HEK293 (cell line): Measurements from ENCODE around the gene UGT2A3.
"Not testable (repeated sequence)": the region's sequence is repeated elsewhere in the genome, so short reads cannot be mapped to it uniquely, and the experiment has no call there.

Source experiments
- CTCF ChIA-PET: fragments of 350-600 bp; formaldehyde crosslinking; extraction: SDS; loops from one replicate; lab custom pipeline; 2021; ENCODE audit warnings: antibody characterized with exemption; lab: Yijun Ruan, JAX
- POLR2A ChIA-PET: fragments of 300-600 bp; formaldehyde crosslinking; extraction: SDS; loops from one replicate; lab custom pipeline; 2020; ENCODE audit warnings: antibody characterized with exemption, inconsistent platforms; lab: Yijun Ruan, JAX
- H3K27ac ChIP-seq: fragments of 200-500 bp; sonication (Bioruptor generic); 2 replicates; pipeline ENCODE4 v1.5.1; 2014; ENCODE audit warnings: low read depth, low read length, control low read depth, inconsistent platforms; ENCODE audit errors: extremely low read depth
- H3K36me3 ChIP-seq, 2 experiments: fragments of 200-500 bp in 1 of 2; sonication (Bioruptor generic) in 1 of 2; 1 replicate in 1 of 2; 2 replicates in 1 of 2; pipeline ENCODE4 v1.5.1; 2014 to 2017; ENCODE audit warnings: inconsistent platforms in 2 of 2, low read length in 2 of 2; ENCODE audit not compliant: control insufficient read depth in 2 of 2, insufficient read depth in 1 of 2
- H3K4me1 ChIP-seq: fragments of 200-500 bp; sonication (Bioruptor generic); 2 replicates; pipeline ENCODE4 v1.5.1; 2014; ENCODE audit warnings: mild to moderate bottlenecking, low read length, inconsistent platforms; ENCODE audit not compliant: control insufficient read depth, insufficient read depth
- H3K4me3 ChIP-seq: 2 replicates; pipeline ENCODE4 v1.5.1; 2011; ENCODE audit warnings: low read depth, mild to moderate bottlenecking, control low read depth, low read length, moderate library complexity
- H3K9me3 ChIP-seq: fragments of 200-500 bp; sonication (Bioruptor generic); 2 replicates; pipeline ENCODE4 v1.5.1; 2014; ENCODE audit warnings: low read depth, low read length, inconsistent platforms; ENCODE audit not compliant: control insufficient read depth, insufficient read depth
- BCL11A ChIP-seq: fragments of 450-650 bp; formaldehyde crosslinking; IDR thresholded peaks from 2 replicates; pipeline ENCODE4 v1.5.1; 2016; ENCODE audit warnings: low read depth, missing biosample characterization, missing genetic modification characterization
- EGR2 ChIP-seq: fragments of 450-650 bp; formaldehyde crosslinking; IDR thresholded peaks from 2 replicates; pipeline ENCODE4 v1.5.1; 2016; ENCODE audit warnings: low read depth, missing biosample characterization, missing genetic modification characterization
- GLI2 ChIP-seq: fragments of 450-650 bp; formaldehyde crosslinking; IDR thresholded peaks from 2 replicates; pipeline ENCODE4; 2017; ENCODE audit warnings: missing biosample characterization, missing genetic modification characterization, low read depth, borderline replicate concordance
- KLF16 ChIP-seq: fragments of 450-650 bp; formaldehyde crosslinking; IDR thresholded peaks from 2 replicates; pipeline ENCODE4 v1.5.1; 2017; ENCODE audit warnings: missing biosample characterization, missing genetic modification characterization
- MYNN ChIP-seq: fragments of 450-650 bp; formaldehyde crosslinking; IDR thresholded peaks from 2 replicates; pipeline ENCODE4 v1.5.1; 2016; ENCODE audit warnings: missing biosample characterization, missing genetic modification characterization, borderline replicate concordance
- REPIN1 ChIP-seq: fragments of 450-650 bp; formaldehyde crosslinking; IDR thresholded peaks from 2 replicates; pipeline ENCODE4 v1.5.1; 2017; ENCODE audit warnings: missing biosample characterization, missing genetic modification characterization, low read depth
- ZBTB17 ChIP-seq: fragments of 450-650 bp; formaldehyde crosslinking; IDR thresholded peaks from 2 replicates; pipeline ENCODE4 v1.5.1; 2016; ENCODE audit warnings: missing biosample characterization, missing genetic modification characterization
- ZBTB20 ChIP-seq: fragments of 450-650 bp; formaldehyde crosslinking; IDR thresholded peaks from 2 replicates; pipeline ENCODE4 v1.5.1; 2016; ENCODE audit warnings: missing biosample characterization, missing genetic modification characterization
- ZBTB21 ChIP-seq: fragments of 450-650 bp; formaldehyde crosslinking; IDR thresholded peaks from 2 replicates; pipeline ENCODE4 v1.5.1; 2017; ENCODE audit warnings: missing biosample characterization, missing genetic modification characterization
- ZBTB6 ChIP-seq: fragments of 450-650 bp; formaldehyde crosslinking; IDR thresholded peaks from 2 replicates; pipeline ENCODE4 v1.5.1; 2017; ENCODE audit warnings: missing biosample characterization, missing genetic modification characterization
- ZFHX2 ChIP-seq: fragments of 450-650 bp; formaldehyde crosslinking; conservative IDR thresholded peaks from 2 replicates; pipeline ENCODE4 v1.5.1; 2016; ENCODE audit warnings: missing biosample characterization, missing genetic modification characterization
- ZNF16 ChIP-seq: fragments of 450-650 bp; formaldehyde crosslinking; IDR thresholded peaks from 2 replicates; pipeline ENCODE4 v1.5.1; 2016; ENCODE audit warnings: low read depth, missing biosample characterization, missing genetic modification characterization
- ZNF175 ChIP-seq: fragments of 450-650 bp; formaldehyde crosslinking; IDR thresholded peaks from 2 replicates; pipeline ENCODE4 v1.5.1; 2016; ENCODE audit warnings: missing biosample characterization, missing genetic modification characterization
- ZNF23 ChIP-seq: fragments of 450-650 bp; formaldehyde crosslinking; IDR thresholded peaks from 2 replicates; pipeline ENCODE4 v1.5.1; 2016; ENCODE audit warnings: missing biosample characterization, missing genetic modification characterization, borderline replicate concordance
- ZNF24 ChIP-seq: fragments of 450-650 bp; formaldehyde crosslinking; IDR thresholded peaks from 2 replicates; pipeline ENCODE4 v1.5.1; 2016; ENCODE audit warnings: missing biosample characterization, missing genetic modification characterization
- ZNF248 ChIP-seq: fragments of 450-650 bp; formaldehyde crosslinking; IDR thresholded peaks from 2 replicates; pipeline ENCODE4 v1.5.1; 2017; ENCODE audit warnings: missing biosample characterization, missing genetic modification characterization
- ZNF280C ChIP-seq: fragments of 450-650 bp; formaldehyde crosslinking; IDR thresholded peaks from 2 replicates; pipeline ENCODE4 v1.5.1; 2016; ENCODE audit warnings: missing biosample characterization, missing genetic modification characterization
- ZNF558 ChIP-seq: fragments of 450-650 bp; formaldehyde crosslinking; IDR thresholded peaks from 2 replicates; pipeline ENCODE4 v1.5.1; 2016; ENCODE audit warnings: missing biosample characterization, missing genetic modification characterization
- ZNF596 ChIP-seq: fragments of 450-650 bp; IDR thresholded peaks from 2 replicates; pipeline ENCODE4 v1.5.0; 2018; ENCODE audit warnings: missing biosample characterization, mild to moderate bottlenecking, missing genetic modification characterization, moderate library complexity
- ZNF664 ChIP-seq: fragments of 450-650 bp; formaldehyde crosslinking; IDR thresholded peaks from 2 replicates; pipeline ENCODE4 v1.5.1; 2016; ENCODE audit warnings: missing biosample characterization, missing genetic modification characterization
- ZNF747 ChIP-seq: fragments of 450-650 bp; formaldehyde crosslinking; IDR thresholded peaks from 2 replicates; pipeline ENCODE4 v1.5.1; 2016; ENCODE audit warnings: missing biosample characterization, missing genetic modification characterization
- ZSCAN18 ChIP-seq: fragments of 450-650 bp; formaldehyde crosslinking; IDR thresholded peaks from 2 replicates; pipeline ENCODE4 v1.5.1; 2016; ENCODE audit warnings: missing biosample characterization, missing genetic modification characterization
- ZSCAN23 ChIP-seq: fragments of 450-650 bp; formaldehyde crosslinking; IDR thresholded peaks from 2 replicates; pipeline ENCODE4 v1.5.1; 2016; ENCODE audit warnings: missing biosample characterization, missing genetic modification characterization
- ZSCAN5A ChIP-seq: fragments of 450-650 bp; formaldehyde crosslinking; IDR thresholded peaks from 2 replicates; pipeline ENCODE4 v1.5.1; 2016; ENCODE audit warnings: missing biosample characterization, missing genetic modification characterization

The UGT2A3 gene

GRCh38 chr4:68960294-68961163, 8.9 kb upstream of the UGT2A3 start:
- ChIA-PET POLR2A (no interaction called here), CTCF (no interaction called here)
- TF ChIP-seq ZNF664 (tag by site-specific recombination): no peak
- TF ChIP-seq GLI2 (tag by site-specific recombination): no peak
- no peak for TF ChIP-seq ZNF16 (tag by site-specific recombination)
- no peak for TF ChIP-seq ZBTB20 (tag by site-specific recombination)
- TF ChIP-seq ZSCAN5A (tag by site-specific recombination): no peak
- no peak for TF ChIP-seq ZBTB6 (tag by site-specific recombination)
- no peak for TF ChIP-seq ZBTB21 (tag by site-specific recombination)
- no peaks in the 10 kb centered on the region for H3K9me3 ChIP-seq
- H3K4me3 ChIP-seq: no peak overlapping the region
- no peak overlapping the region for H3K27ac ChIP-seq
- no peaks in the 10 kb centered on the region for H3K4me1 ChIP-seq
- H3K36me3 ChIP-seq: no peaks in the 10 kb centered on the region

GRCh38 chr4:68959085-68959484, 7.5 kb upstream of the UGT2A3 start:
- CTCF ChIA-PET, H3K36me3 ChIP-seq, H3K9me3 ChIP-seq, H3K4me1 ChIP-seq, H3K4me3 ChIP-seq, POLR2A ChIA-PET, H3K27ac ChIP-seq: not testable (repeated sequence)

- Histone ChIP-seq H3K4me1 (no peaks in the 10 kb centered on the region), H3K4me3 (no peak overlapping the region), H3K9me3 (no peaks in the 10 kb centered on the region), H3K36me3 (no peaks in the 10 kb centered on the region), H3K27ac (no peak overlapping the region)
- TF ChIP-seq ZFHX2 (tag by site-specific recombination): no peak
- no peak for TF ChIP-seq ZBTB17 (tag by site-specific recombination)
- no peak for TF ChIP-seq BCL11A (tag by site-specific recombination)
- TF ChIP-seq ZNF24 (tag by site-specific recombination): no peak
- TF ChIP-seq EGR2: no peak
- no peak for TF ChIP-seq ZNF558 (tag by site-specific recombination)
- no peak for TF ChIP-seq ZNF596
- no peak for TF ChIP-seq ZSCAN23 (tag by site-specific recombination)
- TF ChIP-seq ZNF280C: no peak
- TF ChIP-seq MYNN: no peak
- TF ChIP-seq KLF16 (tag by site-specific recombination): no peak
- no peak for TF ChIP-seq ZNF175 (tag by site-specific recombination)
- TF ChIP-seq ZNF23: no peak
- no peak for TF ChIP-seq ZNF248
- no peak for TF ChIP-seq ZSCAN18
- TF ChIP-seq REPIN1 (tag by site-specific recombination): no peak
- no peak for TF ChIP-seq ZNF747
- TF ChIP-seq ZNF16 (tag by site-specific recombination): no peak
- ChIA-PET CTCF (no interaction called here), POLR2A (no interaction called here)
These were observed 2.5 kb upstream of the UGT2A3 start for GRCh38 chr4:68954126-68954525.
